Measurements from ENCODE around the gene SHC1. TPM values are rescaled to one million over a fixed set of nuclear protein-coding genes. Genes with fewer than 3 reads are reported as not detected.

Gene SHC1
- total and polyA plus RNA-seq, 7 donors = 33.2 to 87.2 (median 67.3) TPM

DNA sequence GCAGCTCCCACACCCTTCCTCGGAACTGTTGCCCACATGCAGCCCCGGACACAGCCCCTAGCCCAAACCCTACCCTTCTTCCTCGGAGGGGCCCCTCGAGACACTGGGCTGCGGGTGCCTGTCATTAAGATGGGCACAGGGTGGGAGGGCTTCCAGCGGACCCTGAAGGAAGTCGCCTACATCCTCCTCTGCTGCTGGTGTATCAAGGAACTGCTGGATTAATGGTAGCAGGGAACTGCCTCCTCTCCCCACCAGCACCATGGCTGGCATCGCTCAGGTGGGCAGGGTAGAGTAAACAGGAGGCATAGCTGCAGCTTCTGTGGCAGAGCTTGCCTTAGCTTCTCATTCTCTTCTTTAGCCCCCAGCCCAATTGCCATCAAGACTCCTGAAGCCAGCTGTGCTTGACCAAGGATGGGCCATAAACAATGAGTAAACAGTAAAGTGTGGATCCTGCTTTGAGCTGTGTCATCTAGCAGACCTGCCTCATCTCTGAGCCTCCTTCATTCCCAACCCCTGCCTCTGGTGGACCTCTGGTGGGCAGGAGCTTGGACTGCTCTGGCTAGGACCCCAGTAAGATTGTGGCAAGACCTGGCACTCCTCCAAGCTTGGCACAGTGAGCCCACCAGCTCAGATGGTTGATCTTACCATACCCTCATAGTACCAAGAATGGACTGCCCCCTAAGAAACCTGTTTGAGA is 23.2 kb upstream of the SHC1 start, which contains the start of gene LENEP:
LENEP (plus strand) TSS at position 15 of the 697 bp plus-strand sequence; CDS start at position 37, 22 bp downstream.
- DNase-seq = no peak
- ATAC-seq = no peak
- H3K27ac ChIP-seq = no peak within 1 kb of the TSS
- H3K9me3 ChIP-seq = no peaks in the 10 kb centered on the region
- H3K4me1 ChIP-seq = peaks cover 6% of the 10 kb centered on the region
- no peaks in the 10 kb centered on the region for H3K27me3 ChIP-seq (ENCODE audit: insufficient read depth in 3 of 3, low read length in 2 of 3)
- no peak within 1 kb of the TSS for H3K4me3 ChIP-seq
- WGBS, 3 donors = 69 to 76% (median 76%) methylated on average over 8 of the region's 8 CpGs
- intact Hi-C loops (cut with DNase I) = no loop called here
- TF ChIP-seq, protein P1, sequence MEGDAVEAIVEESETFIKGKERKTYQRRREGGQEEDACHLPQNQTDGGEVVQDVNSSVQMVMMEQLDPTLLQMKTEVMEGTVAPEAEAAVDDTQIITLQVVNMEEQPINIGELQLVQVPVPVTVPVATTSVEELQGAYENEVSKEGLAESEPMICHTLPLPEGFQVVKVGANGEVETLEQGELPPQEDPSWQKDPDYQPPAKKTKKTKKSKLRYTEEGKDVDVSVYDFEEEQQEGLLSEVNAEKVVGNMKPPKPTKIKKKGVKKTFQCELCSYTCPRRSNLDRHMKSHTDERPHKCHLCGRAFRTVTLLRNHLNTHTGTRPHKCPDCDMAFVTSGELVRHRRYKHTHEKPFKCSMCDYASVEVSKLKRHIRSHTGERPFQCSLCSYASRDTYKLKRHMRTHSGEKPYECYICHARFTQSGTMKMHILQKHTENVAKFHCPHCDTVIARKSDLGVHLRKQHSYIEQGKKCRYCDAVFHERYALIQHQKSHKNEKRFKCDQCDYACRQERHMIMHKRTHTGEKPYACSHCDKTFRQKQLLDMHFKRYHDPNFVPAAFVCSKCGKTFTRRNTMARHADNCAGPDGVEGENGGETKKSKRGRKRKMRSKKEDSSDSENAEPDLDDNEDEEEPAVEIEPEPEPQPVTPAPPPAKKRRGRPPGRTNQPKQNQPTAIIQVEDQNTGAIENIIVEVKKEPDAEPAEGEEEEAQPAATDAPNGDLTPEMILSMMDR (IDR thresholded peaks at IDR 0.05) = no peak
- H3K36me3 ChIP-seq (ENCODE audit: insufficient read depth in 1 of 2, low read depth in 1 of 2) = peaks cover 0 to 22% of the 10 kb centered on the region in 2 donors

- 82 to 86% (median 86%) methylated on average over 14 of the region's 14 CpGs for WGBS, 3 donors
- TF ChIP-seq, protein P1 (IDR thresholded peaks at IDR 0.05) = no peak
- peaks cover 0 to 30% of the 10 kb centered on the region in 2 donors for H3K36me3 ChIP-seq (ENCODE audit: insufficient read depth in 1 of 2, low read depth in 1 of 2)
These were observed 22.4 kb upstream of the SHC1 start for GRCh38 chr1:154992721-154993571.

DNA sequence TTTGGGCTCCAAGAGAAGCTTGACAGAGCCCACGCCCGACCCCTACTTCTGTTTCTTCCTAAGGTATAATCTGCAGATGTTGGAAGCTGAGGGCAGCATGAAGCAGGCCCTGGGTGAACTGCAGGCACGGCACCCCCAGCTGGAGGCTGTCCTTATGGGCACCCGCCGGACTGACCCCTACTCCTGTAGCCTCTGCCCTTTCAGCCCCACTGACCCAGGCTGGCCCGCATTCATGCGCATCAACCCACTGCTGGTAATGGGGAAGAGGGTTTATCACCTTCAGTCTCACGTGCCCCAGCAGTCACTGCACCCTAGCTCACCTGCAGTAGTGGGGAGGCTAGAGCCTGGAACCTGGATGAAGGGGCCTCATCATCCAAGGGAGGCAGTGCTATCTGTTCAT is 19.7 kb upstream of the SHC1 start:
- Histone ChIP-seq H3K9me3 (no peaks in the 10 kb centered on the region), H3K27me3 (ENCODE audit: insufficient read depth in 3 of 3, low read length in 2 of 3) (no peaks in the 10 kb centered on the region), H3K4me3 (no peak overlapping the region), H3K27ac (no peak overlapping the region), H3K36me3 (ENCODE audit: insufficient read depth in 1 of 2, low read depth in 1 of 2) (peaks cover 0 to 33% of the 10 kb centered on the region in 2 donors), H3K4me1 (peaks cover 5% of the 10 kb centered on the region)
- TF ChIP-seq, protein P1 (IDR thresholded peaks at IDR 0.05) = no peak
- ATAC-seq (no peak), DNase-seq (peak in 1 of 2 donors; percentile 18)
- 90 to 93% (median 92%) methylated on average over 8 of the region's 8 CpGs for WGBS, 3 donors
- intact Hi-C loops (cut with DNase I) = no loop called here

More at GRCh38 chr1:154992721-154993571, 22.4 kb upstream of the SHC1 start:
- no peaks in the 10 kb centered on the region for H3K27me3 ChIP-seq (ENCODE audit: insufficient read depth in 3 of 3, low read length in 2 of 3)
- DNase-seq = no peak
- ATAC-seq = peak in 2 of 4 donors; percentile 6 to 11
- H3K4me3 ChIP-seq = no peak overlapping the region
- intact Hi-C loops (cut with DNase I) = no loop called here
- H3K9me3 ChIP-seq = no peaks in the 10 kb centered on the region
- no peak overlapping the region for H3K27ac ChIP-seq
- H3K4me1 ChIP-seq = peaks cover 9% of the 10 kb centered on the region

DNA sequence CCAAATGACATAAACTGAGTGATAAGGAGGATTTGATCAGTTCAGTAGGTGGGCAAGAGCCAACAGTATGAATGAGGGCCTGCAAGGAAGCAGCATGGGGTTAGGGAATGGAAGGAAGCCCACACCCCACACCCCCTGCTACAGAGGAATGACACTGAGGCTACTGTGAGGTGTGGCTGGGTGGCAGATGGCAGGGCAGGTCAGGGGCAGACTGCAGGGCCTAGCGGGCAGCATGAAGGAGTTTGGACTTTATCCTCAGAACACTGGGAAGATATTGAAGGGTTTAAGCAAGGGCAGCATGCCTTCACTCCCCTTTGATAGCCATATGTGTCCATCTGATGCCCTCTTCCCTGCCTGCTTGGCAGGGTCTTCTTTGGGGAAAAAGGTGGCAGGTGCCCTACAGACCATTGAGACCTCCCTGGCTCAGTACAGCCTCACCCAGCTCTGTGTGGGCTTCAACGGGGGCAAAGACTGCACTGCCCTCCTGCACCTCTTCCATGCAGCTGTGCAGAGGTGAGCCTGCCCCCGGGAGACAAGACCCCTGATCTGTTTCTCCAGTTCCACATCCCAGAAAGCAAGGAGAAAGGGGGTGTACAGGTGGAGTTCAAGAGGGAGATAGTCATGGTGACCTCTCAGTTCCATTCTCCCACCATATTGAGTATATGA is 18.8 kb upstream of the SHC1 start:
- peaks cover 0 to 33% of the 10 kb centered on the region in 2 donors for H3K36me3 ChIP-seq (ENCODE audit: insufficient read depth in 1 of 2, low read depth in 1 of 2)
- intact Hi-C loops (cut with DNase I) = no loop called here
- peak in 1 of 2 donors; percentile 50 for DNase-seq
- TF ChIP-seq, protein P1 (IDR thresholded peaks at IDR 0.05) = no peak
- H3K27ac ChIP-seq = no peak overlapping the region
- H3K4me1 ChIP-seq = peaks cover 6% of the 10 kb centered on the region
- H3K27me3 ChIP-seq (ENCODE audit: insufficient read depth in 3 of 3, low read length in 2 of 3) = no peaks in the 10 kb centered on the region
- no peaks in the 10 kb centered on the region for H3K9me3 ChIP-seq
- no peak overlapping the region for H3K4me3 ChIP-seq
- no peak for ATAC-seq
- 77 to 89% (median 83%) methylated on average over 3 of the region's 3 CpGs for WGBS, 3 donors

Measured in psoas muscle (tissue), 8 donors.